IMR-90 (cell line): ENCODE measurements around the gene SAA4. TPM values are rescaled to one million over a fixed set of nuclear protein-coding genes. Genes with fewer than 3 reads are reported as not detected.

ENCODE experiments used
- ATAC-seq: fragments of 200-7000 bp; cut with Tn5 transposase; 2 replicates; pipeline ENCODE4 v1.9.1; 2020; ENCODE audit warnings: low read depth, mild to moderate bottlenecking, moderate library complexity
- BruUV-seq: library from RNA; stranded (reverse); fragments of 400-500 nt; replicated peaks from 2 replicates; lab custom pipeline; 2021; lab: Mats Ljungman, UMichigan
- CTCF ChIA-PET: fragments of 300-600 bp; formaldehyde crosslinking; extraction: SDS; loops from one replicate; lab custom pipeline; 2021; ENCODE audit warnings: antibody characterized with exemption; lab: Yijun Ruan, JAX
- POLR2A ChIA-PET: fragments of 300-600 bp; sonication (Branson Sonifier 250); formaldehyde crosslinking; loops from one replicate; lab custom pipeline; 2022; ENCODE audit warnings: antibody characterized with exemption; ENCODE audit not compliant: unreplicated experiment; lab: Charles Lee
- DNase-seq: peaks from one replicate; pipeline ENCODE4 v3.0.0; 2013
- H2AFZ ChIP-seq: replicated peaks from 2 replicates; pipeline ENCODE3; 2013; ENCODE audit warnings: low read length, mild to moderate bottlenecking; ENCODE audit not compliant: poor library complexity
- H2AK5ac ChIP-seq: 2 replicates; pipeline ENCODE4 v1.6.1; 2013; ENCODE audit warnings: low read depth, low read length, inconsistent platforms
- H2AK9ac ChIP-seq: replicated peaks from 2 replicates; pipeline ENCODE3; 2013; ENCODE audit warnings: mild to moderate bottlenecking, low read depth, low read length, moderate library complexity; ENCODE audit not compliant: poor library complexity
- H2BK120ac ChIP-seq: 2 replicates; pipeline ENCODE4 v1.6.1; 2013; ENCODE audit warnings: low read depth, low read length, inconsistent platforms
- H2BK15ac ChIP-seq: 3 replicates; pipeline ENCODE4 v1.6.1; 2013; ENCODE audit warnings: low read depth, low read length, inconsistent platforms
- H2BK20ac ChIP-seq: 2 replicates; pipeline ENCODE4 v1.6.1; 2013; ENCODE audit warnings: low read depth, mild to moderate bottlenecking, inconsistent platforms, low read length, moderate library complexity
- H2BK5ac ChIP-seq: 2 replicates; pipeline ENCODE4 v1.6.1; 2013; ENCODE audit warnings: mild to moderate bottlenecking, low read depth, low read length, inconsistent platforms; ENCODE audit not compliant: poor library complexity, severe bottlenecking
- H3K14ac ChIP-seq: replicated peaks from 2 replicates; pipeline ENCODE4 v1.6.1; 2013; ENCODE audit warnings: low read depth, low read length, inconsistent platforms
- H3K18ac ChIP-seq: 2 replicates; pipeline ENCODE4 v1.6.1; 2013; ENCODE audit warnings: low read depth, low read length, control low read depth
- H3K23ac ChIP-seq: 2 replicates; pipeline ENCODE4 v1.6.1; 2013; ENCODE audit warnings: low read depth, low read length, inconsistent platforms
- H3K27ac ChIP-seq: 2 replicates; pipeline ENCODE4 v1.5.1; 2013; ENCODE audit warnings: mild to moderate bottlenecking, control low read depth, low read length; ENCODE audit not compliant: insufficient read depth
- H3K27me3 ChIP-seq: 2 replicates; pipeline ENCODE4 v1.6.1; 2013; ENCODE audit warnings: low read length; ENCODE audit not compliant: control insufficient read depth, insufficient read depth
- H3K36me3 ChIP-seq: 2 replicates; pipeline ENCODE4 v1.6.1; 2013; ENCODE audit warnings: low read length, mixed read lengths; ENCODE audit not compliant: control insufficient read depth, insufficient read depth
- H3K4ac ChIP-seq: 2 replicates; pipeline ENCODE4 v1.6.1; 2013; ENCODE audit warnings: low read depth, low read length, inconsistent platforms
- H3K4me1 ChIP-seq: 2 replicates; pipeline ENCODE4 v1.6.1; 2013; ENCODE audit warnings: low read length, mixed read lengths; ENCODE audit not compliant: control insufficient read depth, insufficient read depth
- H3K4me2 ChIP-seq: 2 replicates; pipeline ENCODE4 v1.6.1; 2013; ENCODE audit warnings: low read depth, mild to moderate bottlenecking, control low read depth, low read length, moderate library complexity
- H3K4me3 ChIP-seq: 2 replicates; pipeline ENCODE4 v1.5.1; 2013; ENCODE audit warnings: low read depth, mild to moderate bottlenecking, control low read depth, low read length, moderate library complexity; ENCODE audit not compliant: insufficient read depth
- H3K56ac ChIP-seq: 2 replicates; pipeline ENCODE4 v1.6.1; 2013; ENCODE audit warnings: low read length, inconsistent platforms; ENCODE audit not compliant: insufficient read depth; ENCODE audit errors: extremely low read depth
- H3K79me1 ChIP-seq, 2 experiments: 2 replicates each; pipeline ENCODE4 v1.6.1; 2013; ENCODE audit warnings: low read length in 2 of 2, inconsistent platforms in 1 of 2, low read depth in 1 of 2
- H3K9ac ChIP-seq: 2 replicates; pipeline ENCODE4 v1.6.1; 2013; ENCODE audit warnings: low read depth, low read length, control low read depth
- H3K9me1 ChIP-seq: 2 replicates; pipeline ENCODE4 v1.6.1; 2013; ENCODE audit warnings: low read length, inconsistent platforms; ENCODE audit not compliant: insufficient read depth
- H3K9me3 ChIP-seq: 2 replicates; pipeline ENCODE4 v1.6.1; 2013; ENCODE audit warnings: low read length; ENCODE audit not compliant: control insufficient read depth, insufficient read depth
- H4K20me1 ChIP-seq: 2 replicates; pipeline ENCODE4 v1.6.1; 2013; ENCODE audit warnings: low read length, inconsistent platforms; ENCODE audit not compliant: insufficient read depth
- H4K5ac ChIP-seq: 2 replicates; pipeline ENCODE4 v1.6.1; 2013; ENCODE audit warnings: mild to moderate bottlenecking, low read depth, low read length, control low read depth
- H4K8ac ChIP-seq, 2 experiments: 2 replicates each; pipeline ENCODE4 v1.6.1; 2013; ENCODE audit warnings: low read depth in 2 of 2, low read length in 2 of 2, control low read depth in 1 of 2, inconsistent platforms in 1 of 2
- H4K91ac ChIP-seq: 2 replicates; pipeline ENCODE4 v1.6.1; 2013; ENCODE audit warnings: low read depth, low read length, inconsistent platforms; ENCODE audit not compliant: insufficient read depth
- CEBPB ChIP-seq: IDR thresholded peaks from 2 replicates; pipeline ENCODE4 v1.6.1; 2012; ENCODE audit warnings: low read depth, low read length, improper control_type of control experiment
- FOS ChIP-seq: fragments of 150-350 bp; IDR thresholded peaks from 2 replicates; pipeline ENCODE4 v1.6.1; 2016; ENCODE audit warnings: low read depth, low read length
- MAFK ChIP-seq: IDR thresholded peaks from 2 replicates; pipeline ENCODE4 v1.6.1; 2012; ENCODE audit warnings: low read depth, low read length, improper control_type of control experiment
- WGBS, 2 experiments: methylation state at CpG; one replicate each; pipeline versions ENCODE4 v1.1.5 to v1.1.7; 2013; ENCODE audit warnings: missing lambda C conversion rate in 2 of 2; ENCODE audit not compliant: insufficient read length in 1 of 2; ENCODE audit errors: extremely low coverage in 2 of 2; 5-methylcytosine and 5-hydroxymethylcytosine counted together
- dilution Hi-C: fragments of 300-500 bp; cut with HindIII; formaldehyde crosslinking; loops from one replicate; pipeline ENCODE4 v1.14.3; 2018; ENCODE audit warnings: low sequenced_read_pairs; ENCODE audit not compliant: unreplicated experiment
- in situ Hi-C: fragments of 300-500 bp; cut with MboI; formaldehyde crosslinking; loops from 3 replicates; pipeline ENCODE4 v1.14.3; 2019; ENCODE audit warnings: low sequenced_read_pairs, inconsistent platforms, mixed read lengths
- intact Hi-C: fragments of 100-400 bp; cut with micrococcal nuclease; formaldehyde crosslinking; loops from 2 replicates; pipeline ENCODE4 v1.10.0; 2022
- polyA plus RNA-seq, 3 experiments: library from polyadenylated mRNA; depleted of rRNA; stranded (reverse); fragments of >200 nt; gene quantifications; 2 replicates each; pipeline ENCODE4 v1.2.3, GENCODE V29; 2012; ENCODE audit warnings: low replicate concordance in 1 of 3
- total RNA-seq: library from RNA; depleted of rRNA; stranded (reverse); fragments of >200 nt; gene quantifications from 2 replicates; pipeline ENCODE4 v1.2.3, GENCODE V29; 2012
- TF ChIP-seq, protein P1 (sequence below): fragments of 150-350 bp; IDR thresholded peaks from 2 replicates; pipeline ENCODE4 v1.6.1; 2016; ENCODE audit warnings: low read depth, mild to moderate bottlenecking, low read length, moderate library complexity, borderline replicate concordance
- TF ChIP-seq, protein P2 (sequence below): fragments of 150-350 bp; IDR thresholded peaks from 2 replicates; pipeline ENCODE4 v1.6.1; 2017; ENCODE audit warnings: mild to moderate bottlenecking, antibody characterized with exemption, low read length, low read depth

The SAA4 gene
- total and polyA plus RNA-seq, 2 of the 4 experiments (the other 2 are of a cell fraction): not detected

DNA sequence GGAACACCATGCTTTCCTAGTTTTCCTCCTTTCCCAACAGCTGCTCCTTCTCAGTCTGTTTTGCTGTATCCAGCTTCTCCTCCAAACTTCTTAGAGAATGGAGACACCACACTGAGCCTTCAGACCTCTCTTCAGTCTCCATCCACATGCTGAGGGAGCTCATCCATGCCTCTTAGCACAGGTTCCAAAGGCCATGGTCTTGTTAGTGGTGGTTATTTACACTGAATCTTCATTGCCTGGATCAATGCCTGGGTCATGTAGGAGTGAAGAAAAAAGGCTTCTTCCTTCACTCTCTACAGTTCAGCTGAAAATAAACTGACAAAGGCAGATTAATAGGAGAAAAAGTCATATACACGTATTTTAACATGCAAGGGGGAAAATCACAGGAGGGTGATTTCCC, 3.1 kb upstream of the SAA4 start:
- H3K4me1 ChIP-seq: no peaks in the 10 kb centered on the region
- H3K79me1 ChIP-seq: no peaks in the 10 kb centered on the region
- no peak overlapping the region for H3K9ac ChIP-seq
- H3K27me3 ChIP-seq: peaks cover 7% of the 10 kb centered on the region
- H2BK5ac ChIP-seq: no peak overlapping the region
- intact Hi-C loops (loop anchor here (5.0 kb wide), 3 partner anchors 158 to 493 kb away; partner anchors contain the start of gene TSG101), in situ Hi-C loops (no loop called here), dilution Hi-C loops (no loop called here)
- H4K91ac ChIP-seq: no peak overlapping the region
- no peak overlapping the region for H4K5ac ChIP-seq
- H3K4me2 ChIP-seq: no peak overlapping the region
- ChIA-PET POLR2A (no interaction called here), CTCF (no interaction called here)
- H3K9me3 ChIP-seq: no peaks in the 10 kb centered on the region
- no peak for TF ChIP-seq MAFK
- no peak for TF ChIP-seq CEBPB
- TF ChIP-seq, protein P1, sequence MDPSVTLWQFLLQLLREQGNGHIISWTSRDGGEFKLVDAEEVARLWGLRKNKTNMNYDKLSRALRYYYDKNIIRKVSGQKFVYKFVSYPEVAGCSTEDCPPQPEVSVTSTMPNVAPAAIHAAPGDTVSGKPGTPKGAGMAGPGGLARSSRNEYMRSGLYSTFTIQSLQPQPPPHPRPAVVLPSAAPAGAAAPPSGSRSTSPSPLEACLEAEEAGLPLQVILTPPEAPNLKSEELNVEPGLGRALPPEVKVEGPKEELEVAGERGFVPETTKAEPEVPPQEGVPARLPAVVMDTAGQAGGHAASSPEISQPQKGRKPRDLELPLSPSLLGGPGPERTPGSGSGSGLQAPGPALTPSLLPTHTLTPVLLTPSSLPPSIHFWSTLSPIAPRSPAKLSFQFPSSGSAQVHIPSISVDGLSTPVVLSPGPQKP: no peak
- no peak for TF ChIP-seq FOS
- TF ChIP-seq, protein P2, sequence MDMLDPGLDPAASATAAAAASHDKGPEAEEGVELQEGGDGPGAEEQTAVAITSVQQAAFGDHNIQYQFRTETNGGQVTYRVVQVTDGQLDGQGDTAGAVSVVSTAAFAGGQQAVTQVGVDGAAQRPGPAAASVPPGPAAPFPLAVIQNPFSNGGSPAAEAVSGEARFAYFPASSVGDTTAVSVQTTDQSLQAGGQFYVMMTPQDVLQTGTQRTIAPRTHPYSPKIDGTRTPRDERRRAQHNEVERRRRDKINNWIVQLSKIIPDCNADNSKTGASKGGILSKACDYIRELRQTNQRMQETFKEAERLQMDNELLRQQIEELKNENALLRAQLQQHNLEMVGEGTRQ: no peak
- no CpG with 5 or more reads among the region's 1 CpG for WGBS, 2 experiments
- H4K20me1 ChIP-seq: no peaks in the 10 kb centered on the region
- no peak overlapping the region for H3K14ac ChIP-seq
- no peak overlapping the region for H3K4ac ChIP-seq
- no peak for DNase-seq
- no peak overlapping the region for H3K23ac ChIP-seq
- H2BK15ac ChIP-seq: no peak overlapping the region
- no peak overlapping the region for H2AK9ac ChIP-seq
- no peak overlapping the region for H2BK20ac ChIP-seq
- H2AK5ac ChIP-seq: no peak overlapping the region
- H3K4me3 ChIP-seq: no peak overlapping the region
- BruUV-seq: no TSS peak
- no peak for ATAC-seq
- H4K8ac ChIP-seq: no peak overlapping the region
- H3K27ac ChIP-seq: no peak overlapping the region
- no peak overlapping the region for H3K56ac ChIP-seq
- no peak overlapping the region for H2BK120ac ChIP-seq
- no peaks in the 10 kb centered on the region for H3K9me1 ChIP-seq
- H3K18ac ChIP-seq: no peak overlapping the region
- no peak overlapping the region for H2AFZ ChIP-seq
- no peaks in the 10 kb centered on the region for H3K36me3 ChIP-seq
